Stimulated activated CD4-positive, alpha-beta T cell treated with anti-CD3 and anti-CD28 coated beads, Interleukin-1b, Interleukin-23, amount 100 ng/mL, for 1 hour (primary cell): ENCODE measurements around the gene LRTM2.

Experiments
- DNase-seq, 2 donors: peaks; one replicate each; pipeline ENCODE4 v3.0.0-alpha.2; 2020; ENCODE audit warnings: low read depth in 2 of 2

LRTM2 gene

DNA sequence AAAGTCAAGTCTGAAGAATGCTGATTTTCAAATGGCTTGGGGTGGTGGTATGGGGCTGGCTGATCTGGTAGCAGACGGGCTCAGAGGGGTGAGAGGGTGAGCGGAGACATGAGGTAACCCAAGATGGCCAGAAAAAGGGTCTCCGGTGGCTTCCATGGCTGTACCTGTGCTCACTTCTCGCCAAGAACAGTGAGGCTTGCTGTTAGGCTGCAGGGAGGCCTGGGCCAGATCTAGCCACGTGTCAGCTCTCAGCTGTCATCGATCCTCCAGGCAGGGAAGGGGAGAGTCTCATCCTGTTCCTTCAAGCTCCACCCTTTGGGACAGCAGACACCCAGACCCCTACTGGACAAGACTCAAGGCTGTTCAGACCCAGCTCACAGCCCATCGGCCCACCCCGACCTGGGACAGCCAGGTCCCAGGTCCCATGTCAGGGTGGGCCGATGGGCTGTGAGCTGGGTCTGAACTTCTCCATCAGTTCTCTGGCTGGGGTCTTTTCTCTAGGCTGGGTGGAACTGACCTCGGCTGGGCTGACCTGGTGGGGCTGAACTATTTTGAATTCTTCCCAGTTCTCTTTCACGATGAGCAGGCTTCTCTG, 9.0 kb downstream of the LRTM2 start:
- DNase-seq = no peak

DNA sequence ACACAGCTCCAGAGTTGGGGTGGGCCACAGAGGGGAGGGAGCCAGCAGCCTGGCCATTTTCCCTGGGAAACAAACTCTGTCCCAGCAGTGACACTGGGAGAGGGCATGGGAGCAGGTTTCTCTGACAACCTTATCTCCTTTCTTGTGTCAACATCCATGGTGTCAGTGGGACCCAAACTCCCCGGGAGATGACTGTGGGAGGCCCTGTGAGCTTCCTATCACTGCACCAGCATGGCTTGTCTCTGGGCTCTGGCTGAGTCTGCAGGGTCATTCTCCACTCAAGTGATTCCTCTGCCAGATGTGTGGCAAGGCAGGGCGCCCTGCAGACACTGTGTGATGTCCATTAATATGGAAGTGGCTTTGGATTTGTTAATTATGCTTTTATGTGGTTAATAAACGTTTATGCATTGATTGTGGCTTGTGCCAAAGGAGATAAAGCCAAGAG, 10.1 kb downstream of the LRTM2 start:
- no peak for DNase-seq

DNA sequence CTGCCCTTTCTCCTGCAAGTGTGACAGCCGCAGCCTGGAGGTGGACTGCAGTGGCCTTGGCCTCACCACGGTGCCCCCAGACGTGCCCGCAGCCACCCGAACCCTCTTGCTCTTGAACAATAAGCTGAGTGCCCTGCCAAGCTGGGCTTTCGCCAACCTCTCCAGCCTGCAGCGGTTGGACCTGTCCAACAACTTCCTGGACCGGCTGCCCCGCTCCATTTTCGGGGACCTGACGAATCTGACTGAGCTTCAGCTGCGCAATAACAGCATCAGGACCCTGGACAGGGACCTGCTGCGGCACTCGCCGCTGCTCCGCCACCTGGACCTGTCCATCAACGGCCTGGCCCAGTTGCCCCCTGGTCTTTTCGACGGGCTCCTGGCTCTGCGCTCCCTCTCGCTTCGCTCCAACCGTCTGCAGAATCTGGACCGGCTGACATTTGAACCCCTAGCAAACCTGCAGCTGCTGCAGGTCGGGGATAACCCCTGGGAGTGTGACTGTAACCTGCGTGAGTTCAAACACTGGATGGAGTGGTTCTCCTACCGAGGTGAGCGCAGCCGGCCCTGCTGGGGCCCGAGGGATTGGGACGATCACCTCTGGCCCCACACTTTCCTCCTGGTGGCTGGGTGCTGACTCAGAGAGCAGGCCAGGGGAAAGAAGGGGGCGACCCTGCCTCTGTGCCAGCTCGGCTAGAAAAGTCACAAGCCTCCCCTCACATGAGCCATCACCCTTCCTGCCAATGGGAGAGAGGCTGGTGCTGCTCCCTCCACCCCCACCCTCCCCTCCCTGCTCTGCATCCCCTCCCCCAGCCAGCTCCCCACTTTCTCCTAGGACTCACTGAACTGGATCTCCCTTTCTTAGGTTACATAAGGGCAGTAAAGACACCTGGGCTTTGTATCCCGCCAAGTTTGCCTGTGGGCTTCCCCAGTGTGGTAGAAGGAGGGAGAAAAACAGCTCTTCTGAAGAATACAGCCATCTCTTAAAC, 10.9 kb downstream of the LRTM2 start:
- no peak for DNase-seq

DNA sequence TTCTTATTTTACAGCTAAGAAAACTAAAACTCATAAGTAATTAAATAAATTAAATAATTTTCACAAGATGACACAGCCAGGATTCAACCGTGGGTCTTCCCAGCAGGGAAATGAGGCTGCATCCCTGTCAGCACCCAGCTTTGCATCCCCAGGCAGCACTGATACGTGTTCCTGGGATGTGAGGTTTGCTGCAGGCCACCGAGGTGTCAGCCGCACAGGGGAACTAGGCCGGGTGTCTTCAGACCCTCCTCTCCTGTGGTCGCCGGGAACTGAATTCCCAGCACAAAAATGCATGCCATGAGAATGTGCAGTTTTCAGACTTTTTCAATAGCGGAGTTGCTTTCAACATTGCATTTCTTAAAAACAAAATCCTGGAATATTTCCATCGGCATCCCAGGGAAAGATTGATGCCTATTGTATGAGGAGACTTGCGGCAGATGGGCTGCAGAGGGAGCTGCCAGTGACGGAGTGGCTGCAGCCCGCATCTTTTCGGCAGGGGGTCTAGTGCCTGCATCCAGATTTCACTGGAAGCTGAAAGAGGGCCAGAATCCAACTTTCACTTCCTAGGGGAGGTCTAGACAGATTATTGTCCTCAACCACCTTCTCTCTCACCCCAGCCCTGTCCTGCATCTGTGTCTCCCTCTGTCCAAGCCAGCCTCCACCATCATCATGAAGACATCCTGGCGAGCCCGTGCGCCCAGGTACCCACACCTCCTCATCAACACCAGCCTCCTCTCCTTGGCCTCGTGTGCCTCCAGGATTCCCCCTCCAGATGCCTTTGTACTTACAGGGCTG, 12.6 kb downstream of the LRTM2 start:
- DNase-seq = no peak

DNA sequence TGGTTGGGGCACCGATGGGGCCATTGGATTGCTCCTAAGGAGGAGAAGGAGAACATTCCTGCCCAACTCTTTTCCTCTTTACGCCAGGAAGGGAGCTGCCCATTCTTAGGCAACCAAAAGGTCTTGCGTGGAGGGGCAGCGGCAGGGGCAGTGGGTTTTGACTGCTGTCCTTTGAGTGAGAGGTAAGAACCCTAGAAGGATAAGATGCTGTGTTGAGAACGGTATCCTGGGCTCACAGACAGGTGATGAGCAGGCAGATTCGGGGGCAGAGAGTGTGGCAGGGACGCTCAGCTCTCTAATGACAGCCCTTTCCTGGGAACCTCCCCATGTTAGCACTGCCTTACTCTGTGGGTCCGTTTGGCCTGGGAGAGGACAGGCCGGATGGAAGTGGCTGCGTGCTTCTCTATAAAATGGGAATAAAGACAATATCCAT, 13.2 kb downstream of the LRTM2 start:
- no peak for DNase-seq

DNA sequence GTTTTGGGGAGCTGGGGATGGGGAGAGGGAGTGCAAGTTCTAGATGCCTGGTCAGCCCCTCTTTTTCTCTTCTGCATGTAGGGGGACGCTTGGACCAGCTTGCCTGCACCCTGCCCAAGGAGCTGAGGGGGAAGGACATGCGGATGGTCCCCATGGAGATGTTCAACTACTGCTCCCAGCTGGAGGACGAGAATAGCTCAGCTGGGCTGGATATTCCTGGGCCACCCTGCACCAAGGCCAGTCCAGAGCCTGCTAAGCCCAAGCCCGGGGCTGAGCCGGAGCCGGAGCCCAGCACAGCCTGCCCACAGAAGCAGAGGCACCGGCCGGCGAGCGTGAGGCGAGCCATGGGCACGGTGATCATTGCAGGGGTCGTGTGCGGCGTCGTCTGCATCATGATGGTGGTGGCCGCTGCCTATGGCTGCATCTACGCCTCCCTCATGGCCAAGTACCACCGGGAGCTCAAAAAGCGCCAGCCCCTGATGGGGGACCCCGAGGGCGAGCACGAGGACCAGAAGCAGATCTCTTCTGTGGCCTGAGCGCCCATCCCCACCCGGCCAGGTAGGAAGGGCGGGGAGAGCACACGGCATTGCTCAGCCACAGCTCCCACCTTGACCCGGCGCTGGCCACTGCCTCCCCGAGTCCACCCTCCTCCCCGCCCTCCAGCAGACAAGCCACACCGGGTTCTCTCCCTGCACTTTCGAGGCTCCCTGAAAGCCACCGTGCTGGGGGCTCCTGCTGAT, 14.0 kb downstream of the LRTM2 start:
- DNase-seq = no peak

DNA sequence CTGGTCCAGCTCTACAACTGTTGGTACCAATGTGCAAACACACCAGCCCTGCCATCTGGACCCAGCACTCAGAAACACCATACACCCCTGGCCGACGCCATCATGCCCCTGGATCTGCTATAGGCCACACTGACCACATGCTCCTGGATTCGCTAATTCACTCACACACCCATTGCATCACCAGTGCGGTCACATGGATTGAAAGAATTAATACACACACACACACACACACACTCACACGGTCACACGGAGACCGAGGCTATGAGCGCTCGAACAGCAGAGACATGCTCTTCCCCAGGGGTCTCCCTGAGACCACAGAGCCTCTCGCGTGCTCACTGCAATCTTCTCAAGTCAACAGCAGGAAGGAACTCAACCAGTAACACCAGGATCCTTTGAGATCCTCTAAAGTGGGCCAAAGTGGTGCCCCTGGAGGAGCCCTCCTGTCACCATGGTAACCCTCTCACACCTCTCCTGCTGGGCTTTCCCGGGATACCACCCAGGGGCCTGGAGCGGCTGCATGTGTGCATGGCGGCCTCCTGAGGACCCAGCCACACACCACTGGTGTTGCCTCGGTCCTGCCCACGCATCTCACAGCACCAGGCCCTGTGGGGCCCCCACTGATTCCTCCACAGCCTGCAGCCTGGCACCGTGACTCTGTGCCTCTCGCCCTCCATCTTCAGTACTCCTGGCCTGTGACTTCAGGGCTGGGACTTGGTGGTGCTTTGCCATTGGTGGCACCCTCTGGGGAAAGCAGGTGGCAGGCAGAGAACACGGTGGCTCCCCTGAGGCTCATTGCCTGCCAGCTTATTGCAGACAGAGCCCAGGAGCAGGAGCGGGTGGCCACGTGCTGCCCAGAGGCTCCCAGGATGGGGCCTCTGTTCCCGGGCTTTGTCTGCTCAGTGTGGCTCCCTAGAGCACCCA, 15.1 kb downstream of the LRTM2 start:
- DNase-seq = no peak

DNA sequence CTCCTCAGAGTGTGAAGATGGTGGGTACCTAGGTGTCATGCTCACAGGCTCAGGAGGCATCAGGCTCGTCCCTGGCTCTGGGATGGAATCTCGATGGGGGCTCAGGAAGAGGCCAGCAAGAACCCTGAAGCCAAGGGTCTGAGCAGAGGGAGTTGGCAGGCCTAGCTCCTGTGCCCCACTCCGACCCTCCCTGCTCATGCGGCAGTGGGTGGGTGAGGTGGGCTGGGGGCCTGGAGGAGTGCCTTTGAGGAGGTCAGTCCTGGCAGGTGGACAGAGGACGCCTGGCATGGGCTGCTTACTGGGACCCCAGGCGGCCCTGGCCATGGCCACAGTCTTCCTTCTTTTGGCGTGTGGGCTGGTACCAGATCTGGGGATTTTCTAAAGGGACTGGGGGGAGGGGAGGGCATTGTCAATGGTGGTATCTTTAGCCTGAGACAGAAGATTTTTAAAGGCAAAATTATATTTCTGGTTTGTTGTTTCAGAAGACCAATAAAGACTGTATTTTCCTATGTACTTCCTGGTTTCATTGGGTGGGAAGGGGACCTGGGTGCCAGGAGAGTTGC, 16.0 kb downstream of the LRTM2 start:
- DNase-seq = no peak

DNA sequence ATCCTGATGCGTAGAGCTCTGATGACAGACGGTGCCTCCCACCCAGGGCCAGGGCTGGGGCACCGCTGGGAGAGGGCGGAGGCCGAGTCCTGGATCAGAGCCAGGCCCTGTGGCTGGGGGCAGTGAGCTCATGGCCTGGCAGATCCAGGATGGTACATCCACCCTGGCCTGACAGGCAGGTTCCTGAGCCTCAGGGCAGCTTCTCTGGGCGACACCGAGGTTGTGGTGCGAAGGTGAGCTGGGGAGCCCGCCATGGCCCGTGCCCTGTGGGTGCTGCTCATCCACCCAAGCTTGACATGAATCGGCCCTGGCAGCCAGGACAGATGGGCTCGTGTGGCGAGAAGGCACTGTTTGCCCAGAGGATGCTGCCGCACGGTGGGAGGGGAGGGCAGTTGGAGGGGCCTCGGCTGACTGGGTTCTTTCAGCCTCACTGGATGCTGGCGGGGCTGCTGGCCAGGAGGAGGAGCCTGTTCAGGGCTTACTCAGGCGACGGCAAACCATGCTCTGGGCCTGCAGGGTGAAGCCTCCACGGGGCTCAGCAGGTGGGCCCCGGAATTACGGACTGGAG, 16.6 kb downstream of the LRTM2 start:
- DNase-seq = no peak

DNA sequence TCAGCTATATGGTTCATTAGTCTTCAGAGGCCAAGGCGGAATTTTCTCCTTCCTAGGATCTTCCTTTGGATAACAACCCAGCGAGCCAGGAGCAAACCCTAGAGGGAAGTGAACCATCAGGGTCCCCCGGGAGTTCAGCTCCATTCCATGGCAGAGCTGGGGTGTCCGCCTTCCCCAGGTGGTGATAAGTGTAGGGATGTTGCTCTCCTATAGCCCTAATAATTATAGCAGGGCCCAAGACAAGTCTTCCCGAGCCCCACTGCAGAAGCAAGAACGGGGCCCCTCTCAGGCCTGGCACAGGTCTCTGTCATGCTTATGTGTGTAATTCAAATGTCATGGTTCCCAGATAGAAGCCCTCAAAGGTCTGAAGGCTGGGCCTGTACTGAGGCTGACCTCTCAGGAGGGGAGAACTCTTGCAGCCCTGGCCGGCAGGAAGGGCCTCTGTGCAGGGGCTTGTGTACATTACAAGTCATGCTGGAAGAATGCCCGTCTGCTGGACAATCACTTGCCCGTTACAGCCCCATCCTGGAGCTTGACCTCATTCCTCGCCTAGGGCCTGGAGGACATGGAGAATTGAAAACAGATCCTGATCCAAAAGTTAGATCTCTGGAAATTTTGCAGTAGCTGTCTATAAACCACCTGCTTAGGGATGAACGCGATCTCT, 17.3 kb downstream of the LRTM2 start:
- DNase-seq = no peak

DNA sequence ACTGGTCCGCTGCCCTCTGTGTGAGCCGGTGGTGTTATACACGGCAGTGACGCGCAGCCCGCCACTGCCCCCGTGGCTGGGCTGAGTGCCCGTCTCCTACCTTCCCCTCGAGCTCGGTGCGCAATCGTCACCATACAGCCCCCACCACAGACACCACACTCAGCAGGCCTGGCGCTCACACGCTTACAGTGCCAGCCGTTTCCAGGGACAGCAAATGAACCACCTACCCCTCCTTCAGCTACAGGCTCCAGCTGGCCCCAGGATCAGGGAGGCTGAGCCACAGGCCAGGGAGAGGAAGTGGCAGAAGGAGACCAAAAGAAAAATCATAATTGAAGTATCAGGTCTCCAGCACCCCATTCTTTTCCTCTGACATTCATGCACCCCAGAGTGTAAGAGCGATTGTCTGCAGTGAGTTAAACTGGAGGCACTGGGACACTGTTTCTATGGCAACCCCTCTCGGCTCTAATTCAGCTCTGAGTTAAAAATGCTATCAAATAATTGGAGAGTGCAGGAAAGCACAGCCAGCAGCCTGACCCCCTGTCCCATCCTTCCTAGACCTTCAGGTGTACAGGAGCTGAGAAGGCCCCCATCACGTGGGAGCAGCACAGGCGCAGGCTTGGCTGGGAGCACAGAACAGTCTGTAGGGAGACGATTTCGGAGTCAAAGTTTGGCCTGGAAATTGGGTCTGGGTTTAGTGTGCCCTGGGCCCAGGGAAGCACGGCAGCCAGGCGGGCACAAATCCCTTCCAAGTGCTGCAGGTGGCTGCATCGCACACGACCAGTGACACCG, 18.0 kb downstream of the LRTM2 start:
- DNase-seq = no peak

DNA sequence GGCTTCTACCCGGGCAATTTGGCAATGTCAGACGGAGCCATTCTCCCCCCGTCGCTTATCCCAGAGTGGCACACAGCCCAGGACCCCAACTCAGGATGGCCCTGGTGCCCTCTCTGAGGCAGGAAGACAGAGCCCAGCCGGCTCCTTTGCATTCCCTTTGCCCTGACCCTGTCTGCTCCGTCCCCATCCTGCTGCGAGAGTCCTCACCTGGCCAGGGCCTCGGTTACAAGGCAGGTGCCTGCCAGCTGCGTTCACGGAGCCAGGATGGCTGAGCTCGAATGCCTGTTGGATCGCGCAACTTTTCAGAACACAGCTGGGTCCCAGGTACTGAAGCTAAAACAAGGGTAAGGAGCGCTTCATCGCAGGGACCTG, 18.6 kb downstream of the LRTM2 start:
- DNase-seq = no peak

DNA sequence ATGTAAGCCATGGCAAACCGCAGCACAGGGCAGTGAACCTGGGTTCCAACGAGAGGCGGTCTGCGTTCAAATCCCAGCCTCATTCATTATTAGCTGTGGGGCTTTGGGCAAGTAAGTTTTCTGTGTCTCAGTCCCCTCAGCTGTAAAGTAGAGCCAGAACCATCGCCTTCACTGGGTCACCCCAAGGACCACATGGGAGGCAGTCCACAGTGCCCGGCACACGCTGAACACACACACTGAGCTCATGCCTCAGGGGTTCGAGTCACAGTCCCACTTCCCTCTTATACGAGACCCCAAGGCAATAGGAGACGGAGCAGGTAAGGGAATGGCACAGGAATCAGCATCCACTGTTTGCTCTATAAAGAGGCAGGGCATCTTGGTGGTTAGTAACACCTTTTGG, 19.1 kb downstream of the LRTM2 start:
- DNase-seq = no peak

DNA sequence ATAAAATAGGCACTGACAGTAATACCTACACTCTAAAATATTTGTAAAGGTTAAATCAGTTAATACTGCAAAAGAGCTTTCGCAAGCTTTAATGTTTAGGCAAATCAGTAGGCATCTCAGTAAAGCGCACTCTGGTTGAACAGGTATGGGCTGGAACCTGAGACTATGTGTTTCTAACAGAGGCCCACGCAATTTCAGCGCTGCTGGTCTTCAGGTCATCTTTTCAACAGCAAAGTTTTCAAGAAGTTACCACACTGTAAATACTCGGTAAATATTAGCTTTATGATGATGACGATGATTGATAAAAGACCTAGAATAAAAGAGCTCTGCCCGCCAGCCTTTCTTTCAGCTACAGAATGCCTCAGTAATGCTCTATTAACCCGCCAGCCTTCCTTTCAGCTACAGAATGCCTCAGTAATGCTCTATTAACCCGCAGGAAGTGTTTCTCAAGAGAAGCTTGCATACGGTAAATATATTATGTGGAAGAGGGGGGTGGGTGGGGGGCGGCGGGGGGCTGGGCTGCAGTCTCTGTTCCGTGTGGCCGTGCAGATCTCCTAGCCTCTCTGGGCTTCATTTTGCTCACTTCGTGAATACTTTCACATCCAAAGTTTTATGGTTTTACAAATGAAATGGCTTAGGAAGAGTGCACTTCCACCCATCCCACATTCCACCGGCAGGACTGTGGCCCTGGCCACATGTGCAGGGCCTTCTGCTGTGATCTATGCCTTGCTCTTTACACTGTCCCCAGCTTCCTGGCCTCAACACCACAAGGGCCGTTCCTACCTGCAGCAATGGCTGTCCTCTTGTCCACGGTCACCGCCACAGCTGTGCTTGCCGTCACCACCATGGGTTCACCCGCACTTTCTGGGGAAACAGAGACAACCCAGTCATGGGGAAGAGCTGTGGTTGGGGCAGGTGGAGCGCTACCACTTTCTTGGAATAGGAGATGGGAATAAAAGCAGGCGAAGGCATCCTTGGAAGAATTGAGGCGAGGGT, 19.9 kb downstream of the LRTM2 start:
- no peak for DNase-seq

DNA sequence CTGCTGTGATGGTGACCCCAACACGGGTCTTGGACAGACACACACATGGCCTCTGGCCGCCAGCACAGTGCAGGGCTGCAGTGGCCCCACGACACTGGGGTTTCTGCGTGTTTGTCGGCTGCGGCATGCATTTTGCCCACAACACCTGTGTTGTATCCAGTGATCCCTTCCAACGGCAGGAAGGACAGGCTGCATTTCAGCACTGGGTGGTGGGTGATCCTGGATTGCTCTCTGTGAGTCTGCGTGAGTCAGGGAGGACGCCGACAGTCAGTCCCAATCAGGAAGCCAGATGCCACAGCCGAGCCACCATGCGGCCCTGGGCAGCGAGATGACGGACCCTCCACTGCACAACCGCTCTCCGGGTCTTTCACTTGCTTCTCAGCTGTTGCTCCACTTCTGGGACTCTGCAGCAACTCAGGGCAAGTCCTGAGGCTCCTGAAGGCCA, 20.6 kb downstream of the LRTM2 start:
- no peak for DNase-seq

DNA sequence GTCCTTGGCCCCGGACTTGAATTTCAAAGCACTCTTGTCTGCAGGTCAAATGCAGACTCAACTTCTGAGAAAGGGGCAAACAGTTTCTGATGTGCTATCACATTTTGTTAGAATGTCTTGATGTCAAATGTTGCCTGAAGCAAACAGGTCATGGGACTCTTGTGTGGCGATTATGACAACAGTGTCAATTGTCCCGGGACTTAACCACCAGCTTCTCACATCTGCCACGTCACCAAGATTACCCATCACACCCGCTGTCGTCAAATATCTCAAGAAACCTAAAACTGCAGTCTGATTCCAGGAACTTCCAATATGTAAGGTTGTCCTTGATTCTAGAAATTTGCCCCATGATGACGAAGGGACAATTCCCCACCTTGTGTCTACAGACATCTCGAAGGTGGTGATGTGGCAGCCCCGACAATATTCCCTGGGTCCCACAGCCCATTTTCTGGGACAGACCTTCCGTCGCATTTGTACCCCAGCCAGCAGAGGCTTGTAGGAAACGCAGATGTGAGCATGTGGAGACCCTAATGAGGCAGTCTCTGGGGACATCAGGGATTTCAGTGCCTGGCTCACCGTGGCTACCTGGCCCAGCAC, 21.3 kb downstream of the LRTM2 start:
- no peak for DNase-seq
